PFSK-1 (cell line): ENCODE measurements around the gene SRPRB.

ENCODE experiments used
- FOXP2 ChIP-seq: optimal IDR thresholded peaks from 2 replicates; pipeline ENCODE3; 2011; ENCODE audit warnings: borderline replicate concordance, control low read depth, inconsistent platforms; ENCODE audit not compliant: insufficient read depth; ENCODE audit errors: extremely low read length, extremely low read depth
- POLR2AphosphoS5 ChIP-seq: IDR thresholded peaks from 2 replicates; pipeline ENCODE4 v1.6.1; 2012; ENCODE audit warnings: low read depth, mild to moderate bottlenecking, control low read depth, low read length, moderate library complexity
- REST ChIP-seq, 2 experiments: IDR thresholded peaks; 2 replicates each; pipeline versions ENCODE4 v1.6.1 to v1.8.0; 2011 to 2012; ENCODE audit warnings: low read depth in 2 of 2, low read length in 2 of 2, control low read depth in 1 of 2, inconsistent platforms in 1 of 2, mild to moderate bottlenecking in 1 of 2, moderate library complexity in 1 of 2; ENCODE audit not compliant: insufficient read depth in 1 of 2
- SIN3A ChIP-seq: IDR thresholded peaks from 2 replicates; pipeline ENCODE4 v1.6.1; 2012; ENCODE audit warnings: mild to moderate bottlenecking, low read length, moderate library complexity, borderline replicate concordance; ENCODE audit not compliant: insufficient read depth
- TAF1 ChIP-seq: IDR thresholded peaks from 2 replicates; pipeline ENCODE4 v1.6.1; 2012; ENCODE audit warnings: low read length, control low read depth, borderline replicate concordance; ENCODE audit not compliant: insufficient read depth

SRPRB gene

GRCh38 chr3:133870822-133871221 lies 65.2 kb downstream of the SRPRB start:
- TF ChIP-seq TAF1 = no peak
- TF ChIP-seq FOXP2 = no peak
- TF ChIP-seq POLR2AphosphoS5 = no peak
- no peak for TF ChIP-seq SIN3A
- no peak for TF ChIP-seq REST (IDR thresholded peaks at IDR 0.05; ENCODE audit: insufficient read depth in 1 of 2, low read depth in 2 of 2, low read length in 2 of 2)
